HepG2 (cell line): ENCODE measurements around the gene SLC16A3. TPM values are rescaled to one million over a fixed set of nuclear protein-coding genes. Genes with fewer than 3 reads are reported as not detected.
A peak's percentile ranks its signal among the peaks of the same experiment; 100 is the strongest.

Experiments
- CREM ChIP-seq, 2 experiments: sonication (generic) in 1 of 2; formaldehyde crosslinking in 1 of 2; IDR thresholded peaks; 2 replicates each; pipeline versions ENCODE4 v1.4.0 to v1.6.1; 2016 to 2020; ENCODE audit warnings: antibody characterized with exemption in 1 of 2, mild to moderate bottlenecking in 1 of 2, missing genetic modification reagents in 1 of 2
- FIP1L1 ChIP-seq: fragments of 200-400 bp; formaldehyde crosslinking; IDR thresholded peaks from 2 replicates; pipeline ENCODE4 v1.6.1; 2018; ENCODE audit warnings: low read depth, mild to moderate bottlenecking, low read length, moderate library complexity, borderline replicate concordance; ENCODE audit not compliant: insufficient read depth
- IKZF4 ChIP-seq: sonication (generic); formaldehyde crosslinking; IDR thresholded peaks from 2 replicates; pipeline ENCODE4 v1.5.1; 2020; ENCODE audit warnings: borderline replicate concordance, mild to moderate bottlenecking, low read depth, missing genetic modification reagents; ENCODE audit errors: not compliant biosample characterization
- KMT2B ChIP-seq: IDR thresholded peaks from 2 replicates; pipeline ENCODE4 v1.6.1; 2016; ENCODE audit warnings: missing genetic modification reagents, missing compliant biosample characterization
- NCOA1 ChIP-seq: sonication (generic); formaldehyde crosslinking; IDR thresholded peaks from 2 replicates; pipeline ENCODE4 v1.9.0; 2021; ENCODE audit warnings: missing genetic modification reagents
- NR3C1 ChIP-seq: sonication (generic); formaldehyde crosslinking; IDR thresholded peaks from 2 replicates; pipeline ENCODE4 v1.4.0; 2020; ENCODE audit warnings: missing genetic modification reagents
- SMAD9 ChIP-seq: sonication (generic); formaldehyde crosslinking; IDR thresholded peaks from 2 replicates; pipeline ENCODE4 v1.5.1; 2020; ENCODE audit warnings: mild to moderate bottlenecking, missing genetic modification reagents
- TFDP2 ChIP-seq: sonication (generic); formaldehyde crosslinking; IDR thresholded peaks from 2 replicates; pipeline ENCODE4 v1.4.0; 2020; ENCODE audit warnings: missing genetic modification reagents
- ZNF17 ChIP-seq: sonication (generic); formaldehyde crosslinking; IDR thresholded peaks from 2 replicates; pipeline ENCODE4 v1.5.0; 2020; ENCODE audit warnings: mild to moderate bottlenecking, missing genetic modification reagents
- ZNF530 ChIP-seq: sonication (generic); formaldehyde crosslinking; IDR thresholded peaks from 2 replicates; pipeline ENCODE4 v1.5.0; 2020; ENCODE audit warnings: low read depth, mild to moderate bottlenecking, missing genetic modification reagents
- ZNF766 ChIP-seq: sonication (generic); formaldehyde crosslinking; IDR thresholded peaks from 2 replicates; pipeline ENCODE4 v1.5.0; 2020; ENCODE audit warnings: missing genetic modification reagents, borderline replicate concordance
- polyA plus RNA-seq, 8 experiments: library from polyadenylated mRNA; depleted of rRNA in 3 of 8; stranded (reverse) in 7 of 8; unstranded in 1 of 8; fragments of >200 nt; fragmentation: Illumina TruSeq in 4 of 8; extraction: Trizol in 4 of 8; gene quantifications; 2 replicates each; pipeline versions ENCODE4 v1.2.1 to v1.2.3, GENCODE V29; 2011 to 2016; ENCODE audit warnings: low read depth in 4 of 8, missing spikeins in 1 of 8, mixed read lengths in 1 of 8; ENCODE audit not compliant: insufficient read depth in 1 of 8
- total RNA-seq, 5 experiments: library from RNA; depleted of rRNA; stranded (reverse); fragments of >200 nt; fragmentation: Illumina TruSeq; extraction: Trizol; gene quantifications; 2 replicates each; pipeline ENCODE4 v1.2.3, GENCODE V29; 2016; ENCODE audit warnings: low read depth in 1 of 5
- TF ChIP-seq, protein P1 (sequence below): sonication (generic); formaldehyde crosslinking; IDR thresholded peaks from 2 replicates; pipeline ENCODE4 v1.5.0; 2020; ENCODE audit warnings: mild to moderate bottlenecking, missing genetic modification reagents, borderline replicate concordance
- TF ChIP-seq, protein P2 (sequence below): sonication (generic); formaldehyde crosslinking; IDR thresholded peaks from 2 replicates; pipeline ENCODE4 v1.5.0; 2020; ENCODE audit warnings: missing genetic modification reagents
- TF ChIP-seq, protein P3 (sequence below): fragments of 450-650 bp; IDR thresholded peaks from 2 replicates; pipeline ENCODE4 v1.6.1; 2016
- TF ChIP-seq, protein P4 (sequence below): sonication (generic); formaldehyde crosslinking; IDR thresholded peaks from 2 replicates; pipeline ENCODE4 v1.4.0; 2020; ENCODE audit warnings: missing genetic modification reagents, borderline replicate concordance

SLC16A3 gene
- total and polyA plus RNA-seq, 2 of the 13 experiments (the other 11 are each of a cell fraction or from before 2014, with no cell fraction given) = 242 to 349 TPM

GRCh38 chr17:82229698-82230608, 1.1 kb downstream of the SLC16A3 start (continued):
- TF ChIP-seq, protein P1, sequence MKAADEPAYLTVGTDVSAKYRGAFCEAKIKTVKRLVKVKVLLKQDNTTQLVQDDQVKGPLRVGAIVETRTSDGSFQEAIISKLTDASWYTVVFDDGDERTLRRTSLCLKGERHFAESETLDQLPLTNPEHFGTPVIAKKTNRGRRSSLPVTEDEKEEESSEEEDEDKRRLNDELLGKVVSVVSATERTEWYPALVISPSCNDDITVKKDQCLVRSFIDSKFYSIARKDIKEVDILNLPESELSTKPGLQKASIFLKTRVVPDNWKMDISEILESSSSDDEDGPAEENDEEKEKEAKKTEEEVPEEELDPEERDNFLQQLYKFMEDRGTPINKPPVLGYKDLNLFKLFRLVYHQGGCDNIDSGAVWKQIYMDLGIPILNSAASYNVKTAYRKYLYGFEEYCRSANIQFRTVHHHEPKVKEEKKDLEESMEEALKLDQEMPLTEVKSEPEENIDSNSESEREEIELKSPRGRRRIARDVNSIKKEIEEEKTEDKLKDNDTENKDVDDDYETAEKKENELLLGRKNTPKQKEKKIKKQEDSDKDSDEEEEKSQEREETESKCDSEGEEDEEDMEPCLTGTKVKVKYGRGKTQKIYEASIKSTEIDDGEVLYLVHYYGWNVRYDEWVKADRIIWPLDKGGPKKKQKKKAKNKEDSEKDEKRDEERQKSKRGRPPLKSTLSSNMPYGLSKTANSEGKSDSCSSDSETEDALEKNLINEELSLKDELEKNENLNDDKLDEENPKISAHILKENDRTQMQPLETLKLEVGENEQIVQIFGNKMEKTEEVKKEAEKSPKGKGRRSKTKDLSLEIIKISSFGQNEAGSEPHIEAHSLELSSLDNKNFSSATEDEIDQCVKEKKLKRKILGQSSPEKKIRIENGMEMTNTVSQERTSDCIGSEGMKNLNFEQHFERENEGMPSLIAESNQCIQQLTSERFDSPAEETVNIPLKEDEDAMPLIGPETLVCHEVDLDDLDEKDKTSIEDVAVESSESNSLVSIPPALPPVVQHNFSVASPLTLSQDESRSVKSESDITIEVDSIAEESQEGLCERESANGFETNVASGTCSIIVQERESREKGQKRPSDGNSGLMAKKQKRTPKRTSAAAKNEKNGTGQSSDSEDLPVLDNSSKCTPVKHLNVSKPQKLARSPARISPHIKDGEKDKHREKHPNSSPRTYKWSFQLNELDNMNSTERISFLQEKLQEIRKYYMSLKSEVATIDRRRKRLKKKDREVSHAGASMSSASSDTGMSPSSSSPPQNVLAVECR (CRISPR knock-in tag) = peak; percentile 4; the same call in 1 of the 2 replicates
- TF ChIP-seq NR3C1 (CRISPR knock-in tag) = no peak
- TF ChIP-seq NCOA1 (CRISPR knock-in tag) = peak; percentile 18; the same call in 1 of the 2 replicates
- TF ChIP-seq CREM (IDR thresholded peaks at IDR 0.05) = peak; percentile 7; the same call in 1 of the 2 replicates
- TF ChIP-seq CREM (CRISPR knock-in tag; IDR thresholded peaks at IDR 0.05) = no peak
- TF ChIP-seq ZNF17 (CRISPR knock-in tag) = no peak
- TF ChIP-seq TFDP2 (CRISPR knock-in tag) = peak; percentile 82
- TF ChIP-seq, protein P2, sequence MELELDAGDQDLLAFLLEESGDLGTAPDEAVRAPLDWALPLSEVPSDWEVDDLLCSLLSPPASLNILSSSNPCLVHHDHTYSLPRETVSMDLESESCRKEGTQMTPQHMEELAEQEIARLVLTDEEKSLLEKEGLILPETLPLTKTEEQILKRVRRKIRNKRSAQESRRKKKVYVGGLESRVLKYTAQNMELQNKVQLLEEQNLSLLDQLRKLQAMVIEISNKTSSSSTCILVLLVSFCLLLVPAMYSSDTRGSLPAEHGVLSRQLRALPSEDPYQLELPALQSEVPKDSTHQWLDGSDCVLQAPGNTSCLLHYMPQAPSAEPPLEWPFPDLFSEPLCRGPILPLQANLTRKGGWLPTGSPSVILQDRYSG = no peak
- TF ChIP-seq FIP1L1 = no peak
- peak; percentile 47; the same call in 1 of the 2 replicates for TF ChIP-seq ZNF530
- TF ChIP-seq, protein P3, sequence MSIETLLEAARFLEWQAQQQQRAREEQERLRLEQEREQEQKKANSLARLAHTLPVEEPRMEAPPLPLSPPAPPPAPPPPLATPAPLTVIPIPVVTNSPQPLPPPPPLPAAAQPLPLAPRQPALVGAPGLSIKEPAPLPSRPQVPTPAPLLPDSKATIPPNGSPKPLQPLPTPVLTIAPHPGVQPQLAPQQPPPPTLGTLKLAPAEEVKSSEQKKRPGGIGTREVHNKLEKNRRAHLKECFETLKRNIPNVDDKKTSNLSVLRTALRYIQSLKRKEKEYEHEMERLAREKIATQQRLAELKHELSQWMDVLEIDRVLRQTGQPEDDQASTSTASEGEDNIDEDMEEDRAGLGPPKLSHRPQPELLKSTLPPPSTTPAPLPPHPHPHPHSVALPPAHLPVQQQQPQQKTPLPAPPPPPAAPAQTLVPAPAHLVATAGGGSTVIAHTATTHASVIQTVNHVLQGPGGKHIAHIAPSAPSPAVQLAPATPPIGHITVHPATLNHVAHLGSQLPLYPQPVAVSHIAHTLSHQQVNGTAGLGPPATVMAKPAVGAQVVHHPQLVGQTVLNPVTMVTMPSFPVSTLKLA = peak; percentile 42; the same call in 1 of the 2 replicates
- TF ChIP-seq SMAD9 (CRISPR knock-in tag) = 0 out of 2 replicates have a peak, but pooled peaks have one; percentile 25
- 0 out of 2 replicates have a peak, but pooled peaks have one; percentile 14 for TF ChIP-seq KMT2B
- TF ChIP-seq, protein P4, sequence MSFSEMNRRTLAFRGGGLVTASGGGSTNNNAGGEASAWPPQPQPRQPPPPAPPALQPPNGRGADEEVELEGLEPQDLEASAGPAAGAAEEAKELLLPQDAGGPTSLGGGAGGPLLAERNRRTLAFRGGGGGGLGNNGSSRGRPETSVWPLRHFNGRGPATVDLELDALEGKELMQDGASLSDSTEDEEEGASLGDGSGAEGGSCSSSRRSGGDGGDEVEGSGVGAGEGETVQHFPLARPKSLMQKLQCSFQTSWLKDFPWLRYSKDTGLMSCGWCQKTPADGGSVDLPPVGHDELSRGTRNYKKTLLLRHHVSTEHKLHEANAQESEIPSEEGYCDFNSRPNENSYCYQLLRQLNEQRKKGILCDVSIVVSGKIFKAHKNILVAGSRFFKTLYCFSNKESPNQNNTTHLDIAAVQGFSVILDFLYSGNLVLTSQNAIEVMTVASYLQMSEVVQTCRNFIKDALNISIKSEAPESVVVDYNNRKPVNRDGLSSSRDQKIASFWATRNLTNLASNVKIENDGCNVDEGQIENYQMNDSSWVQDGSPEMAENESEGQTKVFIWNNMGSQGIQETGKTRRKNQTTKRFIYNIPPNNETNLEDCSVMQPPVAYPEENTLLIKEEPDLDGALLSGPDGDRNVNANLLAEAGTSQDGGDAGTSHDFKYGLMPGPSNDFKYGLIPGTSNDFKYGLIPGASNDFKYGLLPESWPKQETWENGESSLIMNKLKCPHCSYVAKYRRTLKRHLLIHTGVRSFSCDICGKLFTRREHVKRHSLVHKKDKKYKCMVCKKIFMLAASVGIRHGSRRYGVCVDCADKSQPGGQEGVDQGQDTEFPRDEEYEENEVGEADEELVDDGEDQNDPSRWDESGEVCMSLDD (CRISPR knock-in tag) = no peak
- no peak for TF ChIP-seq ZNF766
- peak; percentile 26 for TF ChIP-seq IKZF4 (CRISPR knock-in tag)
